LNCAP (cell line): ENCODE data around the gene SCARF2.

Source experiments
- TF ChIP-seq, protein P1 (sequence below): fragments of 450-650 bp; IDR thresholded peaks from 2 replicates; pipeline ENCODE4 v1.5.1; 2017; ENCODE audit warnings: mild to moderate bottlenecking

The SCARF2 gene

GRCh38 chr22:20399866-20400605 is 37.6 kb downstream of the SCARF2 start:
- TF ChIP-seq, protein P1, sequence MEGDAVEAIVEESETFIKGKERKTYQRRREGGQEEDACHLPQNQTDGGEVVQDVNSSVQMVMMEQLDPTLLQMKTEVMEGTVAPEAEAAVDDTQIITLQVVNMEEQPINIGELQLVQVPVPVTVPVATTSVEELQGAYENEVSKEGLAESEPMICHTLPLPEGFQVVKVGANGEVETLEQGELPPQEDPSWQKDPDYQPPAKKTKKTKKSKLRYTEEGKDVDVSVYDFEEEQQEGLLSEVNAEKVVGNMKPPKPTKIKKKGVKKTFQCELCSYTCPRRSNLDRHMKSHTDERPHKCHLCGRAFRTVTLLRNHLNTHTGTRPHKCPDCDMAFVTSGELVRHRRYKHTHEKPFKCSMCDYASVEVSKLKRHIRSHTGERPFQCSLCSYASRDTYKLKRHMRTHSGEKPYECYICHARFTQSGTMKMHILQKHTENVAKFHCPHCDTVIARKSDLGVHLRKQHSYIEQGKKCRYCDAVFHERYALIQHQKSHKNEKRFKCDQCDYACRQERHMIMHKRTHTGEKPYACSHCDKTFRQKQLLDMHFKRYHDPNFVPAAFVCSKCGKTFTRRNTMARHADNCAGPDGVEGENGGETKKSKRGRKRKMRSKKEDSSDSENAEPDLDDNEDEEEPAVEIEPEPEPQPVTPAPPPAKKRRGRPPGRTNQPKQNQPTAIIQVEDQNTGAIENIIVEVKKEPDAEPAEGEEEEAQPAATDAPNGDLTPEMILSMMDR: no peak

DNA sequence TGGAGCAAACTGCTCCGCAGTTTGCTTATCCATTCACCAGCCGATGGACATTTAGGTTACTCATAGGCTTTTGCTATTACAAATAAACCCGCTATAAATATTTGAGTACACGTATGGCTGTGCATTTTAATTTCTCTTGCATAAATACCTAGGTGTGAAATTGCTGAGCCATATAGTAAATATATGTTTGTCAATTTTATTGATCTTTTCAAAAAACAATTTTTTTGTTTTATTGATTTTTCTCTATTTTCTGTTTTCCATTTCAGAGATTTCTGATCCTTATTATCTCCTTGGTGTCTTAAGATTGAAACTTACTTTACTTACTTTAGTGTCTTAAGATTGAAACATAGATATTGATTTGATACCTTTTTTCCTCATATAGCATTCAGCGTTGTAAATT is 39.2 kb downstream of the SCARF2 start:
- TF ChIP-seq, protein P1: no peak

GRCh38 chr22:20397498-20397897 is 40.1 kb downstream of the SCARF2 start:
- TF ChIP-seq, protein P1: no peak

GRCh38 chr22:20396639-20397038 is 41.0 kb downstream of the SCARF2 start:
- TF ChIP-seq, protein P1: no peak

DNA sequence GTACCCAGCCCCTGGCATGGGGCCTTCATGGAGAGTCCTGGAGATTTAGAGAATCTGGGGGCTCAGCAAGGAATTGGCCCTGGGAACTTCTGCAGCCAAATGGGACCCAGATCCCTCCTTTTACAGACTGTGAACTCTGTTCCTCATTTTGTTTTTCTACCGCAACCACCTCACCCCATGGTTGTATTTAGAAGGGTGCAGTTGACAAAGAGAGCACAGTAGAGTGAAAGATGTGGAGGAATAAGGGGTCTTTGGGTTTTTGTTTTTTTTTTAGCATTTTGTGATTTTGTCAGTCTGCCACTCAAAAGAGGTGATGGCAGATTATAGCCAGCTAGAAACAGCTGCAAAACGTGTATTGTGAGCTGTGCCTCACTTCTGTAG is 41.7 kb downstream of the SCARF2 start:
- TF ChIP-seq, protein P1: no peak

DNA sequence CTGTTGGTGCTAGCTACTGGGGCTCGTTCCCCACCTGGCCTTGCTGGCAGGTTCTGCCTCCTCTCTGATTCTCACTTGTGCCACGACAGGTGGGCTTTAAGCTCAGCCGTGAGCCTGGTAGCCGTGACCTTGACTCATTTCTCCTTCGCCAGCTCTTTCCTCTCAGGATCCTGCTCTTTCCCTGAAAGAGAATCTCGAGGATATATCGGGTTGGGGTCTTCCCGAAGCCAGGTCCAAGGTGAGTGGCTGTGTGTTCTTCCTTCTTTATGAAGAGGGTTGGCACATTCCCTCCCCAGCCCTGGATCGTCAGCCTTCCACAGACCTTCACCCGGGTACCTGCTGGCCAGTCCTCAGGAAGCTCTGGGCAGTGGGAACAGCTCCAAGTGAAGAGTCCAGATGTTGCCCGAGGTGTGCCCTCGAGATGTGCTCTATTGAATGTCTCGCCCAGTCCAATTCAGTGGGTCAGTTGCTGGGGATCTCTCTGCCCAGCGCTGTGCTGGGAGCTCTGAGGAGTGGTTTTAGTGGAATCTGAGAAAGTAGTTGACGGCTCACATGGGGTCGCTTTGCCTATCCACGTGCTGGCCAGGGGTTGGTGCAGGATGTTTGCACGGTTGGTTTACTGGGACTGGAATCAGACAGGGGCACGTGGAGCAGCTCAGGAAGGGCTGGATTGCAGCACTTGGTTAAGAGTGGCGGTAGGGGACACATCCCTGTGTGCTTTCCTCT is 42.3 kb downstream of the SCARF2 start:
- TF ChIP-seq, protein P1: no peak

DNA sequence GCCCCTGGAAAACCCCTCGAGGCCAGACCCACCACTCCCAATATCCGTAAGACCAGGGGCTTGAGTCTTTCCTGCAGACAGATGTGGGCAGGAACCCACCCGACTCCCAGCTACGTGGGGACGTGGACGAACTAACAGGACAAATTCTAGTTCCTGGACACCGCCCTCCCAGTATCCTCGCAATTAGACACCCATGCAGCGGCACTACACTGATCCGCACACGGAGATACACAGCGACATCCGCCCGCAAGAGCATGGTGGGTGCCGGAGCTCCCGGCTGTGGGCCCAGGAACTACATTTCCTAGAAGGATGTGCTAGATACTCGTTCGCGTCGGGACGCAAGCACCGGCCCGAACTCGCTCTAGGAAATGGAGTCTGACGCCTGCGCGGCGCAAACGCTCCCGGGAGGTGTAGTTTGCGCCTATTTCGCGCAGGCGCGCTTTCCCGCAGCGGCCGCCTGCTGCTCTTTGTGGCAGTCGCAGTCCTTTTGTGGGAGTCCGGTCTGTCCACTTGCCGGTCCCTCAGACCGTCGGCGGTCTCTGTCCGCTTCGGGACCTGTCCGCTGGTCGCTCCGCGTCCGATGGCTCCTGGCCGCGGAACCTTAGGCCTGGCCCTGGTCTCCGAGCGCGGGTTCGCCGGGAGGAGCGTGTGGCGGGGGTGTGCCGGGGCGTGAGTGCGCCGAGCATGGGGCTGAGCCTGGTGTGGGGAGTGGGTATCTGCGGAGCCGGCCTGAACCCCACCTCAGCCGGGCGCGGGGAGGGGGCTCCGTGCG is 43.7 kb downstream of the SCARF2 start, which contains the start of gene ZNF74:
TSS of gene ZNF74 (plus strand) at position 447 of the 772 bp plus-strand sequence. CDS start 478 bp downstream, outside the sequence.
- TF ChIP-seq, protein P1: no peak
